Inflammatory macrophage treated with lipopolysaccharide for 1 hour (primary cell): ENCODE data around the gene LACRT.

Experiments used
- DNase-seq, 2 donors: peaks; one replicate each; pipeline ENCODE4 v3.0.0-alpha.2; 2020 to 2022

LACRT gene

GRCh38 chr12:54598970-54599369, 35.7 kb downstream of the LACRT start:
- DNase-seq = no peak

GRCh38 chr12:54596526-54596946, 38.2 kb downstream of the LACRT start:
- peak; percentile 35 to 79 for DNase-seq

GRCh38 chr12:54595471-54595870, 39.2 kb downstream of the LACRT start:
- DNase-seq = no peak

- peak in 1 of 2 donors; percentile 35 for DNase-seq
Measured at GRCh38 chr12:54593725-54594124, 41.0 kb downstream of the LACRT start.

DNA sequence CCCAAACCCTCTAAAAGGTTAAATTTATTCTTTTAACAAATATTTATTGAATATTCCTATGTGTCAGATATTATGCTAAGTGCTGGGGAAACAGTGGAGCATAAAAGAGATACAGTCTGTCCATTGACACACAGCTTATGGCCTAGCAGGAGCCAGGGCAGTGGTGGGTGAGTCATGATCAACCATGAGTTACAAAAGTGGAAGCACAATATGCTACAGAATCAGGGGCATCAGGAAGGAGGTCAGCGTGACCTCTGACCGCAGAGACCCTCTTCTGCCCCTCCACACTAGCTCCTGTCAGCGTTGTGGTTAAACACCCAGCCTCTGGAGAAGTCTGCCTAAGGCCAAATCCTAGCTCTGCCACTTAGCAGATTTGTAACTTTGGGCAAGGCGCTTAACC, 41.6 kb downstream of the LACRT start:
- peak; percentile 56 to 74 for DNase-seq

GRCh38 chr12:54592316-54592715, 42.4 kb downstream of the LACRT start:
- DNase-seq = peak in 1 of 2 donors; percentile 29

DNA sequence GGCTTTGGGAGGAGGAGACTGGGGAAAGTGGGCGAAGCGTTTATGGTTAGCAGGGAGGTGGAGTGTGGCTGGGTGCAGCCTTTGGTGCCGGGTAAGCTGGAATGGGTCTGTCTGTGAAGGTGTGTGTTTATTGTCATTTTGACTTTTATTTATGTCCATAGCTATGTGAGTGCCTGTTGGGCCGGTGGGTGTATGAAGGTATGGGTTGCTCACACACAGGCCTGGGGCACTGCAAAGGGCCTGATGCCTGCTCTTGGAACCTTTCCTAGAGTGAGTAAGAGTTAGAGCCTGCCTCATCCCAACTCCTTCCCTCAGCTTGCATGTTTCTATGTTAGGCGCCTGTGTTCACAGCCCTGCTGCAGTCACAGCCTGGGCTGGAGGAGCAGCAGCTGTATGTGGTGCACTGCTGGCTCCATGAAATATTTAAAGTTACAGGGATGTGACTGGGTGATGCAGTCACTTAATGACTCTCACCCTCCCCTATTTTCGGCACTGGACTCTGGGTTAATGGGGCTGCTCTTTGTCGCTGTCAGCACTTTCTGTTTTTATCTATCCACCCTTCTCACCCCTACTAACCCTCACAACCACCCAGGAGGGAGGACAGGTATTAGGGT, 43.6 kb downstream of the LACRT start:
- no peak for DNase-seq

- no peak for DNase-seq
Measured at GRCh38 chr12:54589964-54590363, 44.7 kb downstream of the LACRT start.

GRCh38 chr12:54588890-54589267, 45.8 kb downstream of the LACRT start:
- DNase-seq = no peak

GRCh38 chr12:54588110-54588889, 46.4 kb downstream of the LACRT start, which contains the start of gene PPP1R1A:
PPP1R1A (minus strand) TSS chr12:54588659; CDS start chr12:54588488, 171 bp downstream.
- DNase-seq = no peak

- no peak for DNase-seq
Measured at GRCh38 chr12:54587315-54587873, 47.3 kb downstream of the LACRT start.

- no peak for DNase-seq
Measured at GRCh38 chr12:54586620-54587019, 48.1 kb downstream of the LACRT start.

- DNase-seq = no peak
Measured at GRCh38 chr12:54585243-54585642, 49.5 kb downstream of the LACRT start.

GRCh38 chr12:54584128-54584527, 50.6 kb downstream of the LACRT start:
- DNase-seq = no peak

DNA sequence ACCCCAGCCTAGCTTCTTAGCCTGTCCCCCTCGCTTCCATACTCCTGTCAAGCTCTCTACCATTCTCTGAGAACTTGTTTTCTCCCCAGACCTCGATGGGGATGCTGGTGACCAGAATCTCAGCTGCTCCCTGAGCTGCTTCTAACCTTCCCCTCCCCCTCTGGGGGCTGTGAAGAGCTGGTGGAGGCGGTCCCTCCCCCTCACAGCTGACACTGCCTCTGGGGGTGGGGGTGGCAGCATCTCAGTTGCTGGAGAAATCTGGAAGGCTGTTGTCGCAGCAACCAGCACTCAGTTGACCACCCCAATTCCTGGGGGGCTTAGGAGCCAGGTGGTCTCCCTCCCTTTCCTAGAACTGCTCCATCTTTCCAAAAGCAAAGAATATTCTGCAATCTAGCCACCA, 51.0 kb downstream of the LACRT start:
- DNase-seq = no peak

- no peak for DNase-seq
Measured at GRCh38 chr12:54581412-54581811, 53.3 kb downstream of the LACRT start.
